H7 (cell line): ENCODE results near the gene ZNHIT2. TPM values are rescaled to one million over a fixed set of nuclear protein-coding genes. Genes with fewer than 3 reads are reported as not detected.

ENCODE experiments used
- total RNA-seq: library from RNA; depleted of rRNA; stranded (reverse); fragments of >200 nt; shearing (Covaris generic); gene quantifications from 2 replicates; pipeline ENCODE4 v1.2.3, GENCODE V29; 2014; rRNA removed

ZNHIT2 gene
- total RNA-seq, 1 experiment from 2014 or later, result 14.1 TPM

Other genes starting within 250 kb of the ZNHIT2 start
- gene EHD1, start 239.1 kb downstream of the ZNHIT2 start, total RNA-seq, result 23.7 and 30.2 TPM in 2 replicates
- gene ATG2A, start 200.5 kb downstream of the ZNHIT2 start, total RNA-seq, result 19.3 and 22.5 TPM in 2 replicates
- gene PPP2R5B, start 193.0 kb downstream of the ZNHIT2 start, total RNA-seq, result 5.0 and 6.0 TPM in 2 replicates
- gene GPHA2, start 181.8 kb downstream of the ZNHIT2 start, total RNA-seq, result 2.4 TPM in 1 of 2 replicates, not detected in the other
- 0.97 and 1.1 TPM in 2 replicates for gene MAJIN, start 145.6 kb downstream of the ZNHIT2 start, total RNA-seq
- gene BATF2, start 120.7 kb downstream of the ZNHIT2 start, total RNA-seq, result 0.55 TPM in 1 of 2 replicates, not detected in the other
- gene ARL2, start 103.5 kb downstream of the ZNHIT2 start, total RNA-seq, result 219 and 221 TPM in 2 replicates
- gene SNX15, start 90.3 kb downstream of the ZNHIT2 start, total RNA-seq, result 11.8 and 12.7 TPM in 2 replicates
- gene SAC3D1, start 76.5 kb downstream of the ZNHIT2 start, total RNA-seq, result 15.4 TPM in 2 replicates
- gene NAALADL1, start 59.1 kb downstream of the ZNHIT2 start, total RNA-seq, result 1.4 and 2.4 TPM in 2 replicates
- gene CDCA5, start 33.7 kb downstream of the ZNHIT2 start, total RNA-seq, result 83.8 and 88.7 TPM in 2 replicates
- gene ZFPL1, start 33.5 kb downstream of the ZNHIT2 start, total RNA-seq, result 53.8 and 55.3 TPM in 2 replicates
- 162 and 186 TPM in 2 replicates for gene VPS51, start 21.5 kb downstream of the ZNHIT2 start, total RNA-seq
- gene TM7SF2, start 5.8 kb downstream of the ZNHIT2 start, total RNA-seq, result 31.9 and 45.2 TPM in 2 replicates
- 779 and 1,014 TPM in 2 replicates for gene FAU, start 4.4 kb upstream of the ZNHIT2 start, total RNA-seq
- gene MRPL49, start 4.6 kb upstream of the ZNHIT2 start, total RNA-seq, result 89.9 and 93.3 TPM in 2 replicates
- gene SYVN1, start 16.8 kb upstream of the ZNHIT2 start, total RNA-seq, result 11.5 and 21.9 TPM in 2 replicates
- 2.0 and 2.3 TPM in 2 replicates for gene SPDYC, start 52.5 kb upstream of the ZNHIT2 start, total RNA-seq
- gene CAPN1, start 64.2 kb upstream of the ZNHIT2 start, total RNA-seq, result 160 and 165 TPM in 2 replicates
- 27.6 and 35.2 TPM in 2 replicates for gene POLA2, start 144.3 kb upstream of the ZNHIT2 start, total RNA-seq
- 0.97 and 1.2 TPM in 2 replicates for gene CDC42EP2, start 197.2 kb upstream of the ZNHIT2 start, total RNA-seq
- gene DPF2, start 216.2 kb upstream of the ZNHIT2 start, total RNA-seq, result 65.2 and 69.2 TPM in 2 replicates
- gene TIGD3, start 237.1 kb upstream of the ZNHIT2 start, total RNA-seq, result 0.35 and 0.70 TPM in 2 replicates